Activated naive CD4-positive, alpha-beta T cell treated with anti-CD3 and anti-CD28 coated beads, Interleukin-2, amount 50 U/mL, for 16 hours (primary cell): Measurements from ENCODE around the gene CDH5.

ENCODE experiments used
- DNase-seq: peaks from one replicate; pipeline ENCODE4 v3.0.0-alpha.2; 2020

Gene CDH5

DNA sequence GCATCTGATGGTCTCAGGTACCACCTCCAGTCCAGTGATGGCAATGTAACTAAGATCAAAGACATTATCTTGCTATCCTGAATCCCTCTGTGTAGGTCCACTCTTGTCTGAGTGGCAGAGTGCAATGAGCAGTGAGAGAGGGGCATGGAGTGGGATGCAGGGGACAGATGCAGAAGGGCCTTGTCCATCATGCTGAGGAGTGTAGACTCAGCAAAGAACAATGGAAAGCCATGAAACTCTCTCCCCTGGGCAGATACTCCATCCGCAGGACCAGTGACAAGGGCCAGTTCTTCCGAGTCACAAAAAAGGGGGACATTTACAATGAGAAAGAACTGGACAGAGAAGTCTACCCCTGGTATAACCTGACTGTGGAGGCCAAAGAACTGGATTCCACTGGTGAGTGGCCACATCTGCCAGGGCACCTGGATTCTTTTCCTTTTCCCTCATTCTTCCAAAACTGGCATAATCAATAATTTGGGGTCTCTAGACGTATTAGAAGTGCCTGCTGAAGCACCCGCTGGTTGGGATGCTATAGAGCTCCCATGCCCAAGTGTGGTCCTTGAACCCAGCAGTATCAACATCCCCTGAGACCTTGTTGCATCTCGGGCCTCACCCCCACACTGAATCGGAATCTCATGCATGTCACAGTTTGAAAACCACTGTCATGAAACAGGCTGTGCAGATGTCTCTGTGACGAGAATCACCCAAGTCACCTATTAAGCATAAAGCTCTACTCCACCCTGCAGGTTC is 29.5 kb downstream of the CDH5 start:
- no peak for DNase-seq

DNA sequence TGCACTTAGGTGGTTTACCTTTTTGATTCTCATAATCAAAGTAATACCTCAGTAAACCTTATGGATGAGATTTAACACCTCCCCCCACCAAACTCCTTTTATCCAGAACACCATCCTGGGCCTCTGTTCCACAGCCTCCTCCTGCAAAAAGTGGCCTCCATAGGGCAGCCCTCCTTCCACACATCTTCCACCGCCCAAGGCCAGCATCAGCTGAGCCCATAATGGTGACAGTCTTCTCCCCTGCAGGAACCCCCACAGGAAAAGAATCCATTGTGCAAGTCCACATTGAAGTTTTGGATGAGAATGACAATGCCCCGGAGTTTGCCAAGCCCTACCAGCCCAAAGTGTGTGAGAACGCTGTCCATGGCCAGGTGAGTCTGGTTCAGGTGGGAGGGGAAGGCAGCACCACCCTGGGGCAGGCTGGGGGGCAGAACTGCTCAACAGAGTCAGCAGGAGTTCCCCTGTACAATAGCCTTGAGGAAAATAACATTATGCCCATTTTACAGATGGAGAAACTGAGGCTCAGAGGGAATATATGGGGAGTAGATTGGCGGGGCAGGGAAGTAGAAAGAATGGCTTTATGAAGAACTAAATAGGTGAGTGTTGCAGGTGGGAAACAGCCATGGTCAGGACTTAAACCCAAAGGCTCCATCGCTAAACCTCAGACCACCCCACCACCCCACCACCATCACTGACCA is 31.4 kb downstream of the CDH5 start:
- DNase-seq, result no peak

DNA sequence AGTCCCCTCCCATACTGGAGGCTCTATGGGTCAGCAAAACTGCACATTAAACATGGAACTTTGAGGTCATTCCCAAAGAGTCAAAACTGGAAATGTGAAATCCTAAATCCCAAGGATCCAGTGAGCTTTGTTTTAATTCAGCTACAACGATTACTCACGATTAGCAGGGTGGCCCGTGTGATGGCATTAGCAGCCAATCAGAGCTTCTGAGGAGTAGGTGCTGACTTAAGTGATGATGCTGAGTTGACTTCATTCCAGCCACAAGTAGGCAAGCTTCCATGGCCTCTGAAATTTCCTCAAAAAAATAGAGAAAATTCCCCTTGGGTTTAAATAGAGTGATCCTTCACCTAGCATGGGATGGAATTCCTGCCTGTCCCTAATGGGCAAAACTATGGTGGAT is 32.5 kb downstream of the CDH5 start:
- no peak for DNase-seq

DNA sequence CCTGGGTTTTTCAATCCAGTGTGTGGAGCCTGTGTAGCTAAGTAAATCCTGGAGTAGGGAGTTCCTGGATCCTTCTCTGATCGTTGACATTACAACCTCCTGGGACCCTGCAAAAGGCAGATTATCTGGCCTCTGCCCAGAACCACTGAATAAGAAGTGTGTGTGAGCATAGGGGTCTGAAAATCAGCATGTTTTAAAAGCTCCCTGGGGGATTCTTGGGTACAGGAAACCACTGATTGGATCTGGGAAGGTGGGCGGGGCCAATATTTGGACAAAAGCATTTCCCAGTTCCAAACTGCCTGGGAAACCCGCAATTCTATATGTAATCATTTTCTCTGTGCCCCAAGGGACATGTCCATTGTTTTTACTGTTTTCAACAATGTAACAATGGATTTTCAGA is 33.4 kb downstream of the CDH5 start:
- no peak for DNase-seq

DNA sequence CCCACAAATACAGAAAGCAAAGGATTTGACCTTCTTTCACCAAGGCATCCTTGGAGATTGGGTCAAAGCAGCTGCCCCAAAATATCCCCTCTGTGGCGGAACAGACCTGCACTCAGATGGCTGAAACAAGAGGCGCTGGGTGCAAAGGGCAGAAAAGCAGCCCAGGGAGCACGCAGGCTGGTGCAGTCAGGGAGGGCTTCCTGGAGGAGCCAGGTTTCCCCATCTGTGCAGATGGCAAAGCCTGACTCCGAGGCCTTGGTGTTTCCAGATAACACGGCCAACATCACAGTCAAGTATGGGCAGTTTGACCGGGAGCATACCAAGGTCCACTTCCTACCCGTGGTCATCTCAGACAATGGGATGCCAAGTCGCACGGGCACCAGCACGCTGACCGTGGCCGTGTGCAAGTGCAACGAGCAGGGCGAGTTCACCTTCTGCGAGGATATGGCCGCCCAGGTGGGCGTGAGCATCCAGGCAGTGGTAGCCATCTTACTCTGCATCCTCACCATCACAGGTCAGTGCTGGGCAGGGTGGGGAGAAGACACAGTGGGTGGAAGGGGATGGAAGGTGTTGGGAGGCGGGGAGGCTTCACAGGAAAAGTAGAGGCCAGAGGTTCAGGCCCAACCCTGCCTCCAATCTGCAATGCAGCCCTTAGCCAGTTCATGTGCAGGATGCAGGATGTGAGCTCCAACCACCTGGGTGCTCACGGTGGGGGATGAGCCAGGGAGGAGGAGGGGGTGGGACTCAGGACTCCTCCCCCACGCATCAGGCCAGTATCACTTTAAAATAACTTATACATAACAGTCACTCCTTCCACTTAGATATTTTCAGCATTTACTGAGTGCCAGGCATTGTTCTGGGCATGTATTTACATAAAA is 34.3 kb downstream of the CDH5 start:
- no peak for DNase-seq

DNA sequence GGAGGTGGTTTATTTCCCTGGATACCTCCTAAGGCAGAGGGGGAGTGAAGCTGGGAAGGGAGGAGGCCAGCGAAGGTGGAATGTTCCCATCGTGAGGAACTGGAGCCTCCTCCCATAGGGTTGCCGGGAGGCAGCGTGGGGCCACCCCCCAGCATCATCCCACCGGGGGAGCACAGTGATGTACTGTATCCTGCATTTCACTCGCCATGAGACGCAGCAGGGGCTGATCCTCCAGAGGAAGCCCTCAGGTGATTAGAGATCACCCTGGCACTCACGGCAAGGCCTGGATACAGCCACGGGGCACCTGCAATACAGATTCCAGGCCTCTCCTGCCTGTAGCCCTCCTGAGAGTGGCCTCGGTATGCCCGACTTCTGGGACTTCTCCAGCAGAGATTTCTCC is 35.1 kb downstream of the CDH5 start:
- DNase-seq, result no peak

DNA sequence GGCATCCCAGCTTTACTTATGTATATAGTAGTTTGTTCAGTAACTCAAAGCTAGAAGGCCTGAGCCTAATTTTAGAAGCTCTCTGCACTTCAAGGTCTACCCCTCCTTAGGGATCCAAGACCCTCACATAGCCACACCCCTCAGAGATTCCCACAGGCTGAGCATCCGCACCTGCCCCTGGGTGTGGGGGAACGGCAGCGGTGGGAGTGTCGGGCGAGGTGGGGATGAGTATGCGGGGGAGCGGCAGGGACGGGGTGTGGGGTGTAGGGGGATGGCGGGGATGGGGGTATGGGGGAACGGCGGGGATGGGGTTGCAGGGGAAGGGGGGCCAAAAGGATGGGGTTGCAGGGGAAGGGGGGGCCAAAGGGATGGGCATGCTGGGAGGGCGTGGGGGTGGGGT is 35.7 kb downstream of the CDH5 start:
- DNase-seq, result no peak

DNA sequence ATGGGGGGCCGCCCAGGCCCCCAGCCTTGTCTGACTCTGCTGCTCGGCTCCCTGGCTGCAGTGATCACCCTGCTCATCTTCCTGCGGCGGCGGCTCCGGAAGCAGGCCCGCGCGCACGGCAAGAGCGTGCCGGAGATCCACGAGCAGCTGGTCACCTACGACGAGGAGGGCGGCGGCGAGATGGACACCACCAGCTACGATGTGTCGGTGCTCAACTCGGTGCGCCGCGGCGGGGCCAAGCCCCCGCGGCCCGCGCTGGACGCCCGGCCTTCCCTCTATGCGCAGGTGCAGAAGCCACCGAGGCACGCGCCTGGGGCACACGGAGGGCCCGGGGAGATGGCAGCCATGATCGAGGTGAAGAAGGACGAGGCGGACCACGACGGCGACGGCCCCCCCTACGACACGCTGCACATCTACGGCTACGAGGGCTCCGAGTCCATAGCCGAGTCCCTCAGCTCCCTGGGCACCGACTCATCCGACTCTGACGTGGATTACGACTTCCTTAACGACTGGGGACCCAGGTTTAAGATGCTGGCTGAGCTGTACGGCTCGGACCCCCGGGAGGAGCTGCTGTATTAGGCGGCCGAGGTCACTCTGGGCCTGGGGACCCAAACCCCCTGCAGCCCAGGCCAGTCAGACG is 36.2 kb downstream of the CDH5 start:
- DNase-seq, result no peak

DNA sequence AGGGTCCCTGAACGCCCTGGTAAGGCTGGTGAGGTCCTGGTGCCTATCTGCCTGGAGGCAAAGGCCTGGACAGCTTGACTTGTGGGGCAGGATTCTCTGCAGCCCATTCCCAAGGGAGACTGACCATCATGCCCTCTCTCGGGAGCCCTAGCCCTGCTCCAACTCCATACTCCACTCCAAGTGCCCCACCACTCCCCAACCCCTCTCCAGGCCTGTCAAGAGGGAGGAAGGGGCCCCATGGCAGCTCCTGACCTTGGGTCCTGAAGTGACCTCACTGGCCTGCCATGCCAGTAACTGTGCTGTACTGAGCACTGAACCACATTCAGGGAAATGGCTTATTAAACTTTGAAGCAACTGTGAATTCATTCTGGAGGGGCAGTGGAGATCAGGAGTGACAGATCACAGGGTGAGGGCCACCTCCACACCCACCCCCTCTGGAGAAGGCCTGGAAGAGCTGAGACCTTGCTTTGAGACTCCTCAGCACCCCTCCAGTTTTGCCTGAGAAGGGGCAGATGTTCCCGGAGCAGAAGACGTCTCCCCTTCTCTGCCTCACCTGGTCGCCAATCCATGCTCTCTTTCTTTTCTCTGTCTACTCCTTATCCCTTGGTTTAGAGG is 37.1 kb downstream of the CDH5 start:
- DNase-seq, result no peak

DNA sequence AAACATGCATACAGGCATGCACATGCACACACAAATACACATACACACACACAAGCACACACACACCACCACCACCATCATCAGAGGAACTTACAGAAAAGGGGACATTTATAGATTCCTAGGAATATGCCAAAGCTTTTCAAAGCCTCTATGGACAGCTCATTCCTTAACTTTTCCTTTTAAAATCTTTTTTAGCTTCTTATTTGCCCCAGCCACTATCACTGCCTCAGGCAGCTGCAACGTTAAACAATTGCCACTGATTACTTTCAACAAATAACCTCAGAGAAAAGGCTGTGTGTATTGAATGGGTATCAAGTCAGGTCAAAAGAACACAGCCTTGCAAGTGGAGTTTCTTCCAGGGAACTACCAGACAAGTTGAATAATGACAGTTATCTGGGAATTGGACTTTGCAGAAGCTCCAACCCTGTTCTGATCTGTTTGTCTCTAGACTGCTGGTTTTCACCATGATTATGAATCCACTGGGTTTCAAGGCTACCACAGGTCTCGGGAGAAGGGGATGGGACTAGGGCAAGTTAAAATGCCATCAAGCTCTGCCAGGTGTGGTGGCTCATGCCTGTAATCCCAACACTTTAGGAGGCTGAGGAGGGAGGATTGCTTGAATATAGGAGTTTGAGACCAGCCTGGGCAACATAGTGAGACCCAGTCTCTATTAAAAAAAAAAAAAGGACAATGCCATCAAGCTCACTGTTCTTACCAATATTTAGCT is 38.7 kb downstream of the CDH5 start:
- no peak for DNase-seq

DNA sequence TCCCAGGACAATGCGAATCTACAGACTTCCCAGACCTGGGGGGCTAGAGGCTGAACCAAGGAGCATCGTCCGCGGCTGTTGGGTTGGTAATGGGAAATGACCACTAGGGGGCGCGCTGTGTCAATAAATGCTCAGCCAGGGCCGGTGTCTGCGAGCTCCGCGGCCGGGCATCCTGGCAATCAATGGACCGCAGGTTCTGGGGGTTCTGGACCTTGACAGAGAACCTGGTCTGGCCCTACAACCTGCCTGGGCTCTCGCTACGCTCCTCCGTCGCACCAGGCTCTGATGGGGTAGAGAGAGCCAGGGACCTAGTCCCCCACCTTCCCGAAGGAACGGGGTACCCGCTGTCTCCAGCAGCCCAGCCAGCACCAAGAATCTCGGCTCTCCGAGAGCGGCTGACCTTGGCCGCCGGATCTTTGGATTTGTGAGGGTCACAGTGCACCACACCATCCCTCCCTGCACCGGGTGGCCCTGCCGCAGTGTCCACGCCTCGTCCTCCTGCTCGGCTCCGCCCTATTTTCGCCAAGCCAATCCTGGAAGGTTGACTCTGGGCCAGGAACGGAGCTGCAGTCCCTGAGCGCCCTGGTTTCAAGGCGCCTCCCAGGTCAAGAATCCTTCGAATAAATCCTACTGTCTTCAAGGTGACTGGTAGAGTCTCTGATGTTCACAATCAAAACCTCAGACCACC is 40.2 kb downstream of the CDH5 start:
- peak; percentile 86 for DNase-seq

DNA sequence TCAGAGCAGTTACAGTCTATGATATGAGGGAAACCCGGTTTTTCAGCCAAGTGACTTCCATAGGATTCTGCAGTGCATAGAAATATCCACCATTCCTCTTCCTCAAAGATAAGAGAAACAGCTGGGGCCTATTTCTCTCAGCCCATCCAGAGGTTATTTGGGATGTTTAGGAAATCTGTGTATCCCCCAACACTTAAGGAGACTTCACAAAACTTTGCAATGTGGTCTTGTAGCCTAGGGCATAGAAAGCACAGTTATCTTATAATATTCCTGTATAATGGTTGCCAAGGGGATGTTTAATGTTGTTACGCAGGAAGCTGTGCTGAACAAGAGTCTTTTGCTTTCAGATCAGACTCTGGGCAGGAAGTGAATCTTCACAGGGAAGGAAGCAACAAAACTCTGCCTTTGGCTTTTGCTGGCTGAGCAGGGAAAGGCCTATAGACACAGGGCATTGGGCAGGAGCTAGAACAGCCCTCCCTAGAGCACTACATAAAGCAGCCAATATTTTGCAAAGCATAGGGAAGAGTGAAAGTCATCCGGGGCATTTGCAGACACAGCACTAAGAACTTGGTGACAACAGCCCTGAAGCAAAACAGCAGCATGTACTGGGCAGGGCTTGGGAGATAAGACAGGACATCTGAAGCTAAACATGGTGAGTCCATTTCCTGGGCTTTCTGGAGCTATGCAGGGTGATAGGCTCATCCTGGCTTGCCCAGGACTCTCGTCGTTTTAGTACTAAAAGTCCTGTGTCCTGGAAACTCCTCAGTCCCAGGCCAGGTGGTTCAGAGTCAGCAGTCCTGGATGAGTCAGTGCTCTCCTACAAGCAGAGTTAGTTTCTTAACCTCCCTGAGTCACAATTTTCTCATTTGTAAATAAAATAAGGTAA is 41.9 kb downstream of the CDH5 start:
- DNase-seq, result peak; percentile 41

DNA sequence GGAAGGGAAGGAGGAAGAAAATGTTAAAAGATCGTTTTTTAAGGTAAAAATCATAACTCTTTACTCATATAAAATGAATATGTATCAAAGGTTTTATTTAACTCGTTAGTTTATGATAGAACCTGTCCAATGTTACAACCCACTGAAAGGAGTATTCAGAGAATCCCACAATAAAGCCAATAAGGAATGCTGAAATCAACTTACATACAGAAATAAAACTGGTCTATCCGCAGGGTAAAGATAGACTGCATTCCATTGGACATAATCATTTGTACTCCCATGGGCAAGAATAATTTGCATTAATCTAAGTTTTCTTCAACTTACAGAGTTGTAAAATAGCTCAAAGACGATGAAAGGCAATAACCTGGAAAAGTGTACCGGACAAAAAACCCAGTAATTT is 42.7 kb downstream of the CDH5 start:
- no peak for DNase-seq

DNA sequence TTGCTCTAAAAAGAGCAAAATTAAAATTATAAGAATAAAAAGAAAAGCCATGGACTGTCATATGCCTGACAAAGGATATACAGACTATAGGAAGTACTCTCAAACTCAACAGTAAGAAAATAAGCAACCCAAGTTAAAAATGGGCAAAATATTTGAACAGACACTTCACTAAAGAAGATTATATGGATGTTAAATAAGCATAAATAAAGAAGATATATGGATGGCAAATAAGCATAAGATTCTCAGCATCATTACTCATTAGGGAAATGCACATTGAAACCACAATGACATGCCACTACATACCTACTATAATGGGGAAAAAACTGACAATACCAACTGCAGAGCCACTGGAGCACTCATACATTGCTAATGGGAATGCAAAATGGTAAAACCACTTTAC is 45.7 kb downstream of the CDH5 start:
- DNase-seq, result no peak

DNA sequence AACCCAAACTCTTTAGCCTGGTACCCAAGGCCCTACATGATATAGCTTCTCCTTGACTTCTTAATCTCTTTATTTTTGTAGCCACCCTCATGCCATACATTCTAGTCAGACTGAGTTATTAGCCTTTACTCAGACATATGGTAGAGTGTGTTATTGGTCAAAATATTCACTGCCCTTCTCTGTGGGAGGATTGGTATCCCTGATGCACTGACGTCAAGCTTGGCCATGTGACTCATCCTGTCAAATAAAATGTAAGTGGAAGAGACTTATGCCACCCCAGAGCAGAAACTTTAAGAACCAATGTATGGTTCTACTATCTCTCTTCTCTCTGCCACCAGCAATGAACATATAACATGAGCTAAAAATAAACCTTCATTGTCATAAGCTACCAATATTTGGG is 48.4 kb downstream of the CDH5 start:
- no peak for DNase-seq

DNA sequence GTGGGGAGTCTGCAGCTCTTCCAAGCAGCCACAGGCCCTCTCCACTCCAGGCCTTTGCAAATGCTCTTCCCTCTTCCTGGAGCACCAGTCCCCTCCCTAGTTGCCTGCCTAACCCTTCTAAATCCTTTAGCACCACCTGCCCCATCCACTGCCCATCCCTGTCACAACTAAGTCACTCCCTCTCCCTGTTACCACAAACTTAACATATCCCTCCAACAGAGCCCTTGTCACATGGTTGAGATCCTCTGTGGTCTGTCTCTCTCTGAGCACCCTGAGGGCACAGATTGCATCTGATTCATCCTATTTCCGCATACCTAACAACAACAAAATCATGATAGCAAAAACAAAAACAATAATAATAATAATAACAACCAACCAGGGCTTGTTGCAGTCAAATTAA is 49.6 kb downstream of the CDH5 start:
- no peak for DNase-seq

DNA sequence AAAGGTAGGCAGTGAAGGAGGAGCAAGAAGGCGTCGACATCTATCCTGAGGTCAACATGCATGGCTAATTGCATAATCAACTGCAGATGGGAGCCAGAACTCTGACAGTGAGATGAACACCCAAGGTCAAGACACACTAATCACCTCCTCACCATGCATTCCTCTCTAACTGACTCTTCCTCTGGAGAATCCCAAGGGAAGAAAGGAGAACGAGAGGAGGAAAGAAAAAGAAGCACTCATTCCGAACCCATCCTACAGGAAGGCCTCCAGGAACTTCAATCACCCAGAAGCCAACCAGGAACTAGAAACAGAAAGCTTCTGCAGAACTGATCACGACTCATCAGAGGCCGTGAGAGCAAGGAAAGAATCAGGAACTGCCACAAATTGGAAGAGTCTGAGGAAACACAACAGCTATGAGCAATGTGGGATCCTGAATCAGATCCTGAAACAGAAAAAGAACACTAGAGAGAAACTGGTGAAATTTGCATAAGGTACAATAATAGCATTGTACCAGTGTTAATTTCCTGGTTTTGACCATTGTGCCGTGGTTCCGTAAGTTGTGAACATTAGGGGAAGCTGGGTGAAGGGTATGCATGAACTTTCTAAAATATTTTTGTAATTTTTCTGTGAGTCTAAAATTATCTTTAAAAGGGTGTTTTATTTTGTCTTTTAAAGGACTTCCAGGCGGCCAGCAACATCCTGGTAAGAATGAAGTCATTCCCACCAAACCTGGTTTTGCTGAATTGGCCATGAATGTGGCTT is 50.6 kb downstream of the CDH5 start:
- DNase-seq, result no peak

DNA sequence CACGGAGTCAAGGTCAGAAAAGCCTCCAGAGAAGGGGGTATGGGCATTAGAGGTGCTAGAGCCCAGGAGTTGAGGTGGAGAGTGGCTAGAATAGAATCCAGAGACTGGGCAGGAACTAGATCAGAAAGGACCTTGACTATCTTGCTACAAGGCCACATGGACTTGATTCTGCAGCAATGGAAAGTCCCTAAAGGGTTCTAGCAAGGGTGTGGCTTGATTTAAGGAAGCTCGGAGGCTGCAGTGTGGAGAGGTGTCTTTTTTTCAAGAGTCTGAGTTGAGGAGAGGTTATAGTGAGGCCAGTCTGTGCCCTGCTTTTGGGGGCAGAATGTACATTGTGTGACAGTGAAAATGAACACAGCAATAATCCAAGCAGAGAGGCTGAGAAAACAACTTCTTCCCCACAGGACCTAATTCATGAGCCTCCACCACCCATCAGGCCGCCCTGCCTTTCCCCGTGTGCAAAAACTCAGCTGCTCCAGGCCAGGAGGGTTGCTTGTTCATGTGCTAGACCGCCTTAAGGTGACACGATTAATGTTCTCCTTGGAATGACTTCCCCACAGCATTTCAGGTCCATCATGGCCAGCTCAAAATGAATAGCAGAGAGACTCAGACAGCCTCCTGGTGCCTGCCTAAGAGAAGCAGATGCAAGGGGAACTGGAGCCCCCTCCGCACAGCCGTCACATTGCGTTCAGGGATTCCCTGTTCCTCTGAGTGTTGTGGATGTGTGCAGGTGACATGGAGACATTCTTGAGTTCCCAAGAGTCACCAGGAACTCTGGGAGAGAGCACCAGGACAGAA is 51.9 kb downstream of the CDH5 start:
- no peak for DNase-seq

DNA sequence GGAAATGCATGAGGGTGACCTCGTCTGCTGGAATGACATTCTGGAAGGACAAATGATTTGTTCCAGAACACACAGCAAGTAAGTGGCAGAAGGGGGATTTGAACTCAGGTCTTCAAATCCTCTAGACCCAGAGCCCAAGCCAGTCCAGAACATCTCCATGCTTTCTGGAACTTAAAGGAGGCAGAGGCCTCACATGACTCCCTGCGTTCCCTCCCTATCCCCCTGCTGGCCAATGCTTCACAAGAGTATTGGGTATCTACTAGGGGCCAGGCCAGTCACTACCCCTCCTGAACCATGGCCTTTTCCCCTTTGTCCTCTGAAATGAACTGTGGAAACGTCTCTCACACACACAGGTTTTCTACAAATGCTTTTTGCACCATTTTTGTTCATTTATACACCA is 53.0 kb downstream of the CDH5 start:
- DNase-seq, result no peak
